ACC112 (cell line): Measurements from ENCODE around the gene DNAJB13.
"Not testable (repeated sequence)": the region's sequence is repeated elsewhere in the genome, so short reads cannot be mapped to it uniquely, and the experiment has no call there.

Experiments
- H2AFZ ChIP-seq: fragments of 200-600 bp; sonication (generic); one replicate; pipeline ENCODE4 v1.6.0; 2017; ENCODE audit warnings: antibody characterized with exemption, low read length; ENCODE audit not compliant: unreplicated experiment
- H3K27ac ChIP-seq: fragments of 200-600 bp; sonication (generic); 2 replicates; pipeline ENCODE4 v1.5.1; 2014; ENCODE audit warnings: low read depth, mild to moderate bottlenecking, antibody characterized with exemption, low read length, moderate library complexity
- H3K27me3 ChIP-seq: fragments of 200-600 bp; sonication (generic); 2 replicates; pipeline ENCODE4 v1.6.1; 2014; ENCODE audit warnings: mild to moderate bottlenecking, antibody characterized with exemption, low read length, moderate library complexity, mixed read lengths; ENCODE audit not compliant: insufficient read depth
- H3K36me3 ChIP-seq: fragments of 200-600 bp; sonication (generic); 2 replicates; pipeline ENCODE4 v1.6.1; 2016; ENCODE audit warnings: mild to moderate bottlenecking, antibody characterized with exemption, low read length, moderate library complexity, mixed read lengths; ENCODE audit not compliant: insufficient read depth
- H3K4me1 ChIP-seq: fragments of 200-600 bp; sonication (generic); one replicate; pipeline ENCODE4 v1.6.1; 2016; ENCODE audit warnings: low read length, mixed read lengths; ENCODE audit not compliant: insufficient read depth, unreplicated experiment, control insufficient read depth
- H3K4me3 ChIP-seq: fragments of 200-600 bp; sonication (generic); 2 replicates; pipeline ENCODE4 v1.5.1; 2014; ENCODE audit warnings: mild to moderate bottlenecking, low read depth, low read length
- H3K79me2 ChIP-seq: fragments of 200-600 bp; sonication (generic); one replicate; pipeline ENCODE4 v1.6.0; 2016; ENCODE audit warnings: low read length; ENCODE audit not compliant: control insufficient read depth, unreplicated experiment, insufficient read depth

The DNAJB13 gene

DNA sequence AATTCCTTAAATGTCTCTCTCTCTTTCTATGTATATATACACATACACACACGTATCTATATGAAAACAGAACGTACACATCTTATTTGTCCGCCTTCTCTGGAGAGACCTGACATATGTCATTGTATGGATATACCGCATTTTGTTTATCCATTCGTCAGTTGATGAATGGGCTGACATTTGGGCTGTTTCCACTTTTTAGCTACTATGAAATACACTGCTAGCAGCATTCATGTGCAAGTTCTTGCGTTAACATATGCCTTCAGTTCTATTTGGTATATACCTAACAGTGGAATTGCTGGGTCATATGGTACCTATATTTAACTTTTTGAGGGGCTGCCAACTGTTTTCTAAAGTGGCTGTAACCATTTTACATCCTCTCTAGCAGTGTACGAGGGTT is 18.0 kb upstream of the DNAJB13 start:
- H3K27ac ChIP-seq, result no peak overlapping the region
- H3K27me3 ChIP-seq, result no peaks in the 10 kb centered on the region
- H2AFZ ChIP-seq, result no peak overlapping the region
- H3K36me3 ChIP-seq, result peaks cover 5% of the 10 kb centered on the region; the same call in 1 of the 2 replicates
- H3K4me3 ChIP-seq, result no peak overlapping the region
- H3K4me1 ChIP-seq, result no peaks in the 10 kb centered on the region
- no peaks in the 10 kb centered on the region for H3K79me2 ChIP-seq

- H3K27me3 ChIP-seq, H3K4me3 ChIP-seq, H2AFZ ChIP-seq, H3K4me1 ChIP-seq, H3K27ac ChIP-seq, H3K79me2 ChIP-seq, H3K36me3 ChIP-seq: not testable (repeated sequence)
These were observed 14.8 kb upstream of the DNAJB13 start for GRCh38 chr11:73936047-73936446.

- Histone ChIP-seq H3K4me3 (no peak overlapping the region), H3K27ac (no peak overlapping the region), H3K27me3 (no peaks in the 10 kb centered on the region), H3K36me3 (peaks cover 4% of the 10 kb centered on the region; the same call in 1 of the 2 replicates), H3K4me1 (no peaks in the 10 kb centered on the region), H2AFZ (no peak overlapping the region), H3K79me2 (no peaks in the 10 kb centered on the region)
These were observed 11.7 kb upstream of the DNAJB13 start for GRCh38 chr11:73939096-73939495.

DNA sequence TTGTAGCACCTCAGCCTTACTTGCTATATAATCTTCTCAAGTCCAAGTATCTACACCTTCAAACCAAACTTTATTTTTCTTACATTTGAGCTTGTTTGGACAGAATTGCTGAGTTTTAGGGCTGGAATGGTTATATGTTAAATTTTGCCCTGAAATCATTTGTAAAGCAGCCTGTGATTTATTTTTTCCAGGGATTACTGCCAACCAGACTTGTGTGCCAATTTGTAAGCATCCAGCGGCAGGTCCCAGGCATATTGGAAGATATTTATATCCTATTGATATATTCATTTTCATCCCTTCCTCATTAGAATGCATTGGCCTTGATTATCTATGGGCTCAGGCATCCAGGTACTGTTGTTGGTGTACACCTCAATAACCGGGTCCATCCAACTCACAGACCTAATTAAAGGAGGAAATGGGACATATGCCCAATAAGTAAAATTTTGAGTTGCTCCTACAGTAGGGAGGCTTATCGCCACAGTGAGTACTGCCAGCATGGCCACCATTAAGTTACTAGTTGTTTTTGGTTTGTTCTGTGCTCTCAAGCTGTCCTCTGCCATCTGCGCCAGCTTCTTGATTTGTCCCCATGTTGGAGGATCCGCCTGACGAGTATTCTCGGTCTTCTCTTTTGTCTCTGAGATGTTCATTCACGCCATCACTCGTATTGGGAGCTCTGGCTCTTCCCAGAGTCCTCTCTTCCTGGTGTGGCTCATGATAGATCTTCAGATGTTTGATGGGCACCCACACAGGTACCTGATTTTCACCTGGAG is 9.8 kb upstream of the DNAJB13 start:
- H3K79me2 ChIP-seq, result no peaks in the 10 kb centered on the region
- H3K4me3 ChIP-seq, result no peak overlapping the region
- no peaks in the 10 kb centered on the region for H3K4me1 ChIP-seq
- peaks cover 4% of the 10 kb centered on the region; the same call in 1 of the 2 replicates for H3K36me3 ChIP-seq
- no peak overlapping the region for H3K27ac ChIP-seq
- H2AFZ ChIP-seq, result no peak overlapping the region
- no peaks in the 10 kb centered on the region for H3K27me3 ChIP-seq

GRCh38 chr11:73942010-73942409 is 8.8 kb upstream of the DNAJB13 start:
- Histone ChIP-seq H3K36me3 (peaks cover 4% of the 10 kb centered on the region; the same call in 1 of the 2 replicates), H3K27ac (no peak overlapping the region), H3K27me3 (no peaks in the 10 kb centered on the region), H2AFZ (no peak overlapping the region), H3K4me3 (no peak overlapping the region), H3K79me2 (no peaks in the 10 kb centered on the region), H3K4me1 (no peaks in the 10 kb centered on the region)

- no peaks in the 10 kb centered on the region for H3K36me3 ChIP-seq
- no peak overlapping the region for H3K4me3 ChIP-seq
- H3K4me1 ChIP-seq, result no peaks in the 10 kb centered on the region
- H3K27ac ChIP-seq, result no peak overlapping the region
- no peak overlapping the region for H2AFZ ChIP-seq
- no peaks in the 10 kb centered on the region for H3K27me3 ChIP-seq
- H3K79me2 ChIP-seq, result no peaks in the 10 kb centered on the region
These were observed 6.7 kb upstream of the DNAJB13 start for GRCh38 chr11:73944085-73944484.

GRCh38 chr11:73944901-73945300 is 5.9 kb upstream of the DNAJB13 start:
- Histone ChIP-seq H3K4me3 (no peak overlapping the region), H3K27me3 (no peaks in the 10 kb centered on the region), H3K79me2 (no peaks in the 10 kb centered on the region)

DNA sequence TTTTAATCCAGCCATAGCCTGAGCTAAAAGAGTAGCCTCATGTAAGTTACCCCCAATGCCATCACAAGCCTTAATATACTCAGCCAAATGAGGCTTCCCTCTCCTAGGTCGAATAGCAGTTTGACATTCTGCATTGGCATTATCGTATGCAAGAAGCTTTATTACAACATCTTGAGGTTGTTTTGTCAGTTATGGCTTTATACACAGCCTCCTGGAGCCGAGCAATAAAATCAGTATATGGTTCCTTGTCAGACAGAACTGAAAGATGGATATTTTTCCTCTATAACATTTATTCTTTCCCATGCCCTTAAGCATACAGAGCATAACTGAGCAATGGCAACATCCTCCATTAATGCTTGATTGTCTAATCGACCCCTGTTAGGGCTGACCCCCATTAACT is 5.4 kb upstream of the DNAJB13 start:
- Histone ChIP-seq H3K27ac (no peak overlapping the region), H2AFZ (no peak overlapping the region), H3K4me3 (no peak overlapping the region), H3K79me2 (no peaks in the 10 kb centered on the region), H3K36me3 (no peaks in the 10 kb centered on the region), H3K27me3 (no peaks in the 10 kb centered on the region), H3K4me1 (no peaks in the 10 kb centered on the region)

More at GRCh38 chr11:73944901-73945300, 5.9 kb upstream of the DNAJB13 start:
- Histone ChIP-seq H3K4me1 (no peaks in the 10 kb centered on the region), H3K36me3 (no peaks in the 10 kb centered on the region), H2AFZ (no peak overlapping the region), H3K27ac (no peak overlapping the region)

DNA sequence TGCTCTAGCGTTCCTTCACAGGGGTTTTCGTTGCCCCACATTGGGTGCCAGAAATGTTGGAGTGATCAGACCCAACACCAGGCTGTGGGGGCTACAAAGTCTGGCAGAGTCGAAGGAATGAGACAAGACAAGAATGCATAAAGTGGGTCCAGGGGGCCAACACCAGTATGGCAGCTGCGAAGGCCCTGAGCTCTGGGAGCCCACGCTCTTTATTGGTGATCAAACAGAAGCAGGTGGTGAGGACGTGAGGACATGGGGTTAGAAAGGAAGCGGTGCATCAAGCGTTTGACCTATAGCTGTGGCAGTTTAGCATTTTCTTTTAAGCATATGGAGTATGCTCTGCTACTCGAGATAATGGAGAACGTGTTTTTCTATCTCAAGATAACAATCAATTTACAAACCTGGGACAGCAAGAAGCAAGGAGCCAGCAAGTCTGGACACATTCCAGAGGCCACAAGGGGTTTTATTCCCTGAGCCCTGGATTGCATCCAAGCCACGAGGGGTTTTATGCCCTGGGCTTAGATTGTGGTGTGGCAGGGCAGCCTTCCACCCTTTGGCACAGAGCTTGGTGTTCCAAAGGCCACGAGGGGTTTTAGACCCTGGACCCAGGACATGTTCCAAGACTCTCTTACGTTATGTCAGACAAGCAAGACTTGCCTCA is 3.9 kb upstream of the DNAJB13 start:
- H3K4me3 ChIP-seq, result no peak overlapping the region
- no peaks in the 10 kb centered on the region for H3K4me1 ChIP-seq
- H3K79me2 ChIP-seq, result no peaks in the 10 kb centered on the region
- H3K36me3 ChIP-seq, result no peaks in the 10 kb centered on the region
- H2AFZ ChIP-seq, result no peak overlapping the region
- H3K27ac ChIP-seq, result no peak overlapping the region
- no peaks in the 10 kb centered on the region for H3K27me3 ChIP-seq

GRCh38 chr11:73949246-73949645 is 1.6 kb upstream of the DNAJB13 start:
- H3K4me1 ChIP-seq, result no peaks in the 10 kb centered on the region

GRCh38 chr11:73949912-73950311 is 914 bp upstream of the DNAJB13 start:
- Histone ChIP-seq H3K4me3 (no peak overlapping the region), H3K36me3 (no peaks in the 10 kb centered on the region), H3K79me2 (no peaks in the 10 kb centered on the region), H2AFZ (no peak overlapping the region), H3K27ac (no peak overlapping the region), H3K27me3 (no peaks in the 10 kb centered on the region), H3K4me1 (no peaks in the 10 kb centered on the region)

More at GRCh38 chr11:73949246-73949645, 1.6 kb upstream of the DNAJB13 start:
- Histone ChIP-seq H3K27ac (no peak overlapping the region), H3K4me3 (no peak overlapping the region), H3K79me2 (no peaks in the 10 kb centered on the region), H3K36me3 (no peaks in the 10 kb centered on the region), H2AFZ (no peak overlapping the region), H3K27me3 (no peaks in the 10 kb centered on the region)
